Measurements from ENCODE around the gene RTEL1.
"Not testable (repeated sequence)": the region's sequence is repeated elsewhere in the genome, so short reads cannot be mapped to it uniquely, and the experiment has no call there.

The RTEL1 gene

DNA sequence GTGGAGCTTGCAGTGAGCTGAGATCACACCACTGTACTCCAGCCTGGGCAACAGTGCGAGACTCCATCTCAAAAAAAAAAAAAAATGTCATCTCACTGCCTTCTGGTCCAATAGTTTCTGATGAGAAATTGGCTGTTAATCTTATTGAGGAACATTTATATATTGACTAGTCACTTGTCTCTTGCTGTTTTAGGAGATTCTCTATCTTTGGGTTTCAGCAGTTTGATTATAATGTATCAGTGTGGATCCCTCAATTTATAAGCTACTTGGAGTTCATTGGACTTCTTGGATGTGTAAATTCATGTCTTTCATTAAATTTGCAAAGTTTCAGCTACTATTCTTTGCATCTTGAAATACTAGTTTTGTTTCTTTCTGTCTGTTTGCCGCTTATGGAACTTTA lies 60.9 kb downstream of the RTEL1 start:
- DNase-seq, result no peak
- Histone ChIP-seq H3K79me2 (ENCODE audit: low read length) (peaks cover 56% of the 10 kb centered on the region), H3K9me2 (replicated peaks; ENCODE audit: insufficient read depth, low read length) (no peaks in the 10 kb centered on the region), H3K9ac (ENCODE audit: low read length) (no peak overlapping the region), H3K4me2 (ENCODE audit: low read depth, low read length) (no peak overlapping the region), H3K36me3 (replicated peaks; ENCODE audit: insufficient read depth, low read length) (peaks cover 2% of the 10 kb centered on the region), H3K4me1 (ENCODE audit: low read length) (no peaks in the 10 kb centered on the region), H3K4me3 (ENCODE audit: low read length) (no peak overlapping the region), H3K27me3 (replicated peaks; ENCODE audit: insufficient read depth, low read length) (no peaks in the 10 kb centered on the region), H3K27ac (ENCODE audit: low read length) (no peak overlapping the region), H4K20me1 (ENCODE audit: insufficient read depth, low read length) (no peaks in the 10 kb centered on the region), H2AFZ (ENCODE audit: low read length) (no peak overlapping the region), H3K9me3 (replicated peaks; ENCODE audit: insufficient read depth, low read length) (no peaks in the 10 kb centered on the region), H3F3A (ENCODE audit: insufficient read depth, low read length) (no peaks in the 10 kb centered on the region)
- TF ChIP-seq CTCF (IDR thresholded peaks at IDR 0.05; ENCODE audit: low read length) (no peak), EZH2 (optimal IDR thresholded peaks at IDR 0.05; ENCODE audit: low read depth, low read length) (no peak), EZH2phosphoT487 (IDR thresholded peaks at IDR 0.05; ENCODE audit: low read length) (no peak)

DNA sequence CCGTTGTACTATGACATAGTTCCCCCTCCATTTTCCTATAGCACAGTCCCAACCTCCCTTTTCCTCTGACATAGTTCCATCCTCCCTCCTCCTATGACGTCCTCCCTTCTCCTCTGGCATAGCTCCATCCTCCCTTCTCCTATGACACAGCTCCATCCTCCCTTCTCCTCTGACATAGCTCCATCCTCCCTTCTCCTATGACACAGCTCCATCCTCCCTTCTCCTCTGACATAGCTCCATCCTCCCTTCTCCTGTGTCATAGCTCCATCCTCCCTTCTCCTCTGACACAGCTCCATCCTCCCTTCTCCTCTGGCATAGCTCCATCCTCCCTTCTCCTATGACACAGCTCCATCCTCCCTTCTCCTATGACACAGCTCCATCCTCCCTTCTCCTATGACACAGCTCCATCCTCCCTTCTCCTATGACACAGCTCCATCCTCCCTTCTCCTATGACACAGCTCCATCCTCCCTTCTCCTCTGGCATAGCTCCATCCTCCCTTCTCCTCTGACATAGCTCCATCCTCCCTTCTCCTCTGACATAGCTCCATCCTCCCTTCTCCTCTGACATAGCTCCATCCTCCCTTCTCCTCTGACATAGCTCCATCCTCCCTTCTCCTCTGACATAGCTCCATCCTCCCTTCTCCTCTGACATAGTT lies 65.0 kb downstream of the RTEL1 start:
- peaks cover 18% of the 10 kb centered on the region for H3F3A ChIP-seq (ENCODE audit: insufficient read depth, low read length)
- H3K4me3 ChIP-seq (ENCODE audit: low read length); H2AFZ ChIP-seq (ENCODE audit: low read length); H3K9me3 ChIP-seq (replicated peaks; ENCODE audit: insufficient read depth, low read length); H3K4me2 ChIP-seq (ENCODE audit: low read depth, low read length); H4K20me1 ChIP-seq (ENCODE audit: insufficient read depth, low read length); DNase-seq; H3K9me2 ChIP-seq (replicated peaks; ENCODE audit: insufficient read depth, low read length); H3K27me3 ChIP-seq (replicated peaks; ENCODE audit: insufficient read depth, low read length); H3K9ac ChIP-seq (ENCODE audit: low read length); H3K36me3 ChIP-seq (replicated peaks; ENCODE audit: insufficient read depth, low read length); H3K27ac ChIP-seq (ENCODE audit: low read length): not testable (repeated sequence)
- H3K4me1 ChIP-seq (ENCODE audit: low read length), result peaks cover 15% of the 10 kb centered on the region
- H3K79me2 ChIP-seq (ENCODE audit: low read length), result peaks cover 36% of the 10 kb centered on the region

- peak overlapping the region; percentile 88 for H3K27ac ChIP-seq (ENCODE audit: low read length)
- H3K79me2 ChIP-seq (ENCODE audit: low read length), result peaks cover 47% of the 10 kb centered on the region
Observed at GRCh38 chr20:63730189-63730733, 72.1 kb downstream of the RTEL1 start.

DNA sequence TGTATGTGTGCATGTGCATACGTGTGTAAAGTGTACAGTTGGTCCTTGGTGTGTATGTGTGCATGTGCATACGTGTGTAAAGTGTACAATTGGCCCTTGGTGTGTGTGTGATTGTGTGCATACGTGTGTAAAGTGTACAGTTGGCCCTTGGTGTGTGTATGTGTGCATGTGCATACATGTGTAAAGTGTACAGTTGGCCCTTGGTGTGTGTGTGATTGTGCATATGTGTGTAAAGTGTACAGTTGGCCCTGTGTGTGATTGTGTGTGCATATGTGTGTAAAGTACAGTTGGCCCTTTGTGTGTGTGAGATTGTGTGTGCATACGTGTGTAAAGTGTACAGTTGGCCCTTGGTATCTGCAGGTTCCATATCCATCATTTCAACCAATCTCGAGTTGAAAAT lies 73.3 kb downstream of the RTEL1 start:
- Histone ChIP-seq H3K4me1 (ENCODE audit: low read length) (peaks cover 70% of the 10 kb centered on the region), H3F3A (ENCODE audit: insufficient read depth, low read length) (peaks cover 59% of the 10 kb centered on the region), H4K20me1 (ENCODE audit: insufficient read depth, low read length) (no peaks in the 10 kb centered on the region), H3K9ac (ENCODE audit: low read length) (peak overlapping the region; percentile 31; the same call in 1 of the 2 replicates), H3K36me3 (replicated peaks; ENCODE audit: insufficient read depth, low read length) (no peaks in the 10 kb centered on the region; the same call in 1 of the 2 replicates), H3K9me3 (replicated peaks; ENCODE audit: insufficient read depth, low read length) (no peaks in the 10 kb centered on the region), H3K4me2 (ENCODE audit: low read depth, low read length) (peak overlapping the region; percentile 76), H3K27me3 (replicated peaks; ENCODE audit: insufficient read depth, low read length) (no peaks in the 10 kb centered on the region), H3K9me2 (replicated peaks; ENCODE audit: insufficient read depth, low read length) (no peaks in the 10 kb centered on the region), H3K79me2 (ENCODE audit: low read length) (peaks cover 48% of the 10 kb centered on the region), H3K27ac (ENCODE audit: low read length) (peak overlapping the region; percentile 88), H3K4me3 (ENCODE audit: low read length) (peak overlapping the region; percentile 40), H2AFZ (ENCODE audit: low read length) (no peak overlapping the region)
- DNase-seq, result no peak
- TF ChIP-seq CTCF (IDR thresholded peaks at IDR 0.05; ENCODE audit: low read length) (no peak), EZH2phosphoT487 (IDR thresholded peaks at IDR 0.05; ENCODE audit: low read length) (no peak), EZH2 (optimal IDR thresholded peaks at IDR 0.05; ENCODE audit: low read depth, low read length) (no peak)

More at GRCh38 chr20:63730189-63730733, 72.1 kb downstream of the RTEL1 start:
- H4K20me1 ChIP-seq (ENCODE audit: insufficient read depth, low read length); H3K9me2 ChIP-seq (replicated peaks; ENCODE audit: insufficient read depth, low read length); DNase-seq; H3K36me3 ChIP-seq (replicated peaks; ENCODE audit: insufficient read depth, low read length); H2AFZ ChIP-seq (ENCODE audit: low read length); H3K4me3 ChIP-seq (ENCODE audit: low read length); H3K9me3 ChIP-seq (replicated peaks; ENCODE audit: insufficient read depth, low read length); H3K27me3 ChIP-seq (replicated peaks; ENCODE audit: insufficient read depth, low read length): not testable (repeated sequence)
- peak overlapping the region; percentile 35; the same call in 1 of the 2 replicates for H3K4me2 ChIP-seq (ENCODE audit: low read depth, low read length)
- peak overlapping the region; percentile 28; the same call in 1 of the 2 replicates for H3K9ac ChIP-seq (ENCODE audit: low read length)
- peaks cover 54% of the 10 kb centered on the region for H3F3A ChIP-seq (ENCODE audit: insufficient read depth, low read length)
- peaks cover 60% of the 10 kb centered on the region for H3K4me1 ChIP-seq (ENCODE audit: low read length)

Measured in MM.1S (cell line).